Omental fat pad (tissue), 4 donors: ENCODE measurements around the gene AP3B2. TPM values are rescaled to one million over a fixed set of nuclear protein-coding genes. Genes with fewer than 3 reads are reported as not detected.

Experiments used
- ATAC-seq: fragments of 150-250 bp; one replicate; pipeline ENCODE4 v1.9.1; 2016; ENCODE audit warnings: mild to moderate bottlenecking, moderate library complexity; ENCODE audit not compliant: low FRiP score
- DNase-seq: peaks from one replicate; pipeline ENCODE4 v3.0.0-alpha.2; 2019; ENCODE audit warnings: low spot score
- CTCF ChIP-seq, 3 donors: fragments of 450-650 bp; IDR thresholded peaks; one replicate each; pipeline ENCODE4 v1.5.1; 2016 to 2017; ENCODE audit warnings: antibody characterized with exemption in 3 of 3, mild to moderate bottlenecking in 3 of 3, moderate library complexity in 2 of 3
- total RNA-seq, 4 donors: library from RNA; depleted of rRNA; stranded (reverse); fragments of >200 nt; gene quantifications; one replicate each; pipeline ENCODE4 v1.1.0, GENCODE V29; 2016

Gene AP3B2
- total RNA-seq, 4 donors from 2014 or later = 0.31 to 7.6 (median 1.4) TPM

GRCh38 chr15:82630033-82630432 is 79.6 kb downstream of the AP3B2 start:
- ATAC-seq (no peak), DNase-seq (no peak)
- TF ChIP-seq CTCF (IDR thresholded peaks at IDR 0.05) = no peak

- ATAC-seq = no peak
- DNase-seq = no peak
- TF ChIP-seq CTCF (IDR thresholded peaks at IDR 0.05) = no peak
Measured at GRCh38 chr15:82625136-82625535, 84.5 kb downstream of the AP3B2 start.

- DNase-seq (no peak), ATAC-seq (no peak)
- TF ChIP-seq CTCF (IDR thresholded peaks at IDR 0.05) = no peak
Measured at GRCh38 chr15:82624438-82624837, 85.2 kb downstream of the AP3B2 start.

- DNase-seq = no peak
- no peak for TF ChIP-seq CTCF (IDR thresholded peaks at IDR 0.05)
- ATAC-seq = no peak
Measured at GRCh38 chr15:82624008-82624407, 85.7 kb downstream of the AP3B2 start.

GRCh38 chr15:82621970-82622369 is 87.7 kb downstream of the AP3B2 start:
- ATAC-seq (no peak), DNase-seq (no peak)
- no peak for TF ChIP-seq CTCF (IDR thresholded peaks at IDR 0.05)

- TF ChIP-seq CTCF (IDR thresholded peaks at IDR 0.05) = no peak
- ATAC-seq (no peak), DNase-seq (no peak)
Measured at GRCh38 chr15:82613747-82614146, 95.9 kb downstream of the AP3B2 start.

GRCh38 chr15:82611348-82611747 is 98.3 kb downstream of the AP3B2 start:
- TF ChIP-seq CTCF (IDR thresholded peaks at IDR 0.05) = no peak
- DNase-seq (no peak), ATAC-seq (no peak)

Other genes starting within 250 kb of the AP3B2 start
- 1,000 to 10,000 TPM; 2,008 to 3,328 (median 2,462) TPM for gene RPS17, start 169.4 kb downstream of the AP3B2 start, total RNA-seq
- gene CPEB1, start 62.5 kb downstream of the AP3B2 start, total RNA-seq = 1 to 10 TPM; 1.3 to 5.0 (median 3.8) TPM
- gene FSD2, start 96.2 kb upstream of the AP3B2 start, total RNA-seq = not detected
- 1 to 10 TPM; 7.5 to 9.7 (median 7.9) TPM for gene WHAMM, start 99.8 kb upstream of the AP3B2 start, total RNA-seq
- 1 to 10 TPM; 4.0 to 7.1 (median 4.7) TPM for gene HOMER2, start 242.8 kb upstream of the AP3B2 start, total RNA-seq